ENCODE measurements around the gene IGF2R.

DNA sequence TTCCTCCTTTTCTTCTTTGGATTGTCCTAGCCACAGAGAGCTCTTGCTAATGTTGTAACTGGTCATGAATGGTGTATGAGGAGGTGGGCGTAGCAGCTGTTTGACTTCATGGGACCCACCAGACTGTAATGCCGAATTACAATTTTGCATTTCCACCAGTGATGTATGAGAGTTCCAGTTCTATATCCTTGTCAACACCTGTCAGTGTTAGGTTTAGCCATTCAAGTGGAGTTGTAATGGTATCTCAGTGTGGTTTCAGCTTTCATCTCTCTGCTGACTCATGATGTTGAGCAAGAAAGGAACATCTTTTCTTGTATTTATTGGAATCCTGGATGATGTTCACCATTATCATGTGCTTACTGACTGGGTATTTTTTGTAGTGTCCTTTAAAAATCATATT, 5.1 kb downstream of the IGF2R start:
- TF ChIP-seq EZH2 (IDR thresholded peaks at IDR 0.05; ENCODE audit: borderline replicate concordance, low read depth, low read length, severe bottlenecking), result no peak
- TF ChIP-seq CTCF (IDR thresholded peaks at IDR 0.05; ENCODE audit: borderline replicate concordance, extremely low read depth, low read length, poor library complexity, severe bottlenecking), result no peak
